A673 (cell line): ENCODE measurements around the gene STAP2.

Source experiments
- EZH2 ChIP-seq: fragments of 200-600 bp; sonication (generic); IDR thresholded peaks from 2 replicates; pipeline ENCODE4 v1.6.1; 2017; ENCODE audit warnings: borderline replicate concordance, low read depth, mild to moderate bottlenecking, mixed read lengths, antibody characterized with exemption, low read length; ENCODE audit not compliant: poor library complexity, severe bottlenecking
- TF ChIP-seq, protein P1 (sequence below): fragments of 300-800, 200-600 bp; sonication (generic); conservative IDR thresholded peaks from 2 replicates; pipeline ENCODE4 v1.5.1; 2017; ENCODE audit warnings: low read depth, mild to moderate bottlenecking, antibody characterized with exemption, low read length, moderate library complexity, mixed read lengths

DNA sequence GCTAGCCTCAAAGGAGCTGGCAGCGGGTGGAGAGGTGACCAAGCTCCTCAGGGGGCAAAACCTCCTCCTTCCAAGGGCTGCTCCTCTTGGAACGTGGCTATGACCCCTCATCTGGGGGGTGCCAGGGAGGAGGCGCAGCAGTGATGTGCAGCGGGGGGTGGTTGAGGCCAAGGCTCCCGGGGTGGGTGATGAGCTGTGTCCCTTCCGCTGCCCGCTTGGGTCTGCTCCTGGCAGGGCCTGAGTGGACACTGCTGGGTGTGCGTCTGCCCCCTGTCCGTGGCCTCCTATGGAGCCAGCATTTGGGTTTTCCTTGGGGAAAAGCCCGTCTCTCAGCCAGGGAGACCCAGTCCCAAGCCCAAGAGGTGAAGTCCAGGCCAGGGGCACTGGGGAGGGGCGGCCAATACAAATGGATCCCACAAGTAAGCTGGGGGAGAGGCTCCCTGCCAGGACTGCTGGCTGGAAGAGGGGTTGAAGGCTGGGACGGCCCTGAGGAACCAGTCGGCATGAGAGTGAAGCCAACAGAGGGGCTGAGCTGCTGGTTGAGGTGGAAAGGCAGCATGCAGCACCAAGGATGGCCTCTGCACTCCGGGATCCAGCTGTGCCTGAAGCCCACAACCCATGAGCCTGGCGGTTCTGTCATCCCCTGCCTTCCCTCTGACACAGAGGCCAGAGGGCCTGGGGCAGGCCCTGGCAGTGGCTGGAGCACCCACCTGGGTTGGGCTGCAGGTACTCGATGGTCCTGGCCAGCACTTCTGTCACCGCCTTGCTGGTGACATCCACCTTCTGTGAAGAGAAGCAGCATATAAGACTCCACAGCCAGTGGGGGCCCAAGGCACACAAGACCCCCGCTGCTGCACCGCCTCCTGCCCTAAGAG lies 27.4 kb upstream of the STAP2 start:
- TF ChIP-seq, protein P1, sequence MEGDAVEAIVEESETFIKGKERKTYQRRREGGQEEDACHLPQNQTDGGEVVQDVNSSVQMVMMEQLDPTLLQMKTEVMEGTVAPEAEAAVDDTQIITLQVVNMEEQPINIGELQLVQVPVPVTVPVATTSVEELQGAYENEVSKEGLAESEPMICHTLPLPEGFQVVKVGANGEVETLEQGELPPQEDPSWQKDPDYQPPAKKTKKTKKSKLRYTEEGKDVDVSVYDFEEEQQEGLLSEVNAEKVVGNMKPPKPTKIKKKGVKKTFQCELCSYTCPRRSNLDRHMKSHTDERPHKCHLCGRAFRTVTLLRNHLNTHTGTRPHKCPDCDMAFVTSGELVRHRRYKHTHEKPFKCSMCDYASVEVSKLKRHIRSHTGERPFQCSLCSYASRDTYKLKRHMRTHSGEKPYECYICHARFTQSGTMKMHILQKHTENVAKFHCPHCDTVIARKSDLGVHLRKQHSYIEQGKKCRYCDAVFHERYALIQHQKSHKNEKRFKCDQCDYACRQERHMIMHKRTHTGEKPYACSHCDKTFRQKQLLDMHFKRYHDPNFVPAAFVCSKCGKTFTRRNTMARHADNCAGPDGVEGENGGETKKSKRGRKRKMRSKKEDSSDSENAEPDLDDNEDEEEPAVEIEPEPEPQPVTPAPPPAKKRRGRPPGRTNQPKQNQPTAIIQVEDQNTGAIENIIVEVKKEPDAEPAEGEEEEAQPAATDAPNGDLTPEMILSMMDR, result no peak
- no peak for TF ChIP-seq EZH2
